Natural killer cell (primary cell): ENCODE results near the gene PLPPR1. TPM values are rescaled to one million over a fixed set of nuclear protein-coding genes. Genes with fewer than 3 reads are reported as not detected.

Experiments used
- ATAC-seq, 3 donors: fragments of 150-1000 bp in 2 of 3; fragments of 200-7000 bp in 1 of 3; cut with Tn5 transposase; 1 replicate in 1 of 3; 2 replicates in 2 of 3; pipeline ENCODE4 v1.10.0; 2021; ENCODE audit warnings: mild to moderate bottlenecking in 2 of 3, moderate library complexity in 2 of 3
- DNase-seq, 2 donors: peaks; one replicate each; pipeline versions ENCODE4 v3.0.0 to v3.0.0-alpha.2; 2013 to 2021; ENCODE audit warnings: mixed read lengths in 1 of 2
- H3K27ac ChIP-seq: one replicate; pipeline ENCODE4 v1.5.1; 2013; ENCODE audit warnings: mild to moderate bottlenecking, low read length
- H3K27me3 ChIP-seq: one replicate; pipeline ENCODE4 v1.6.1; 2013; ENCODE audit warnings: low read length; ENCODE audit not compliant: control insufficient read depth, insufficient read depth
- H3K36me3 ChIP-seq: one replicate; pipeline ENCODE4 v1.6.1; 2013; ENCODE audit warnings: low read length; ENCODE audit not compliant: control insufficient read depth, insufficient read depth
- H3K4me1 ChIP-seq: one replicate; pipeline ENCODE4 v1.6.1; 2013; ENCODE audit warnings: low read length; ENCODE audit not compliant: control insufficient read depth, insufficient read depth
- H3K4me3 ChIP-seq: one replicate; pipeline ENCODE4 v1.5.1; 2013; ENCODE audit warnings: low read length
- H3K9me3 ChIP-seq: one replicate; pipeline ENCODE4 v1.6.1; 2013; ENCODE audit warnings: low read length; ENCODE audit not compliant: control insufficient read depth, insufficient read depth
- H3K27ac Mint-ChIP-seq, 2 donors: one replicate each; pipeline ENCODE4 v1.8.0; 2022; ENCODE audit warnings: mild to moderate bottlenecking in 2 of 2, mixed read lengths in 2 of 2, moderate library complexity in 1 of 2
- H3K27me3 Mint-ChIP-seq, 2 donors: one replicate each; pipeline ENCODE4 v1.8.0; 2022; ENCODE audit warnings: low read depth in 2 of 2, mixed read lengths in 2 of 2
- H3K36me3 Mint-ChIP-seq: one replicate; pipeline ENCODE4 v1.8.0; 2022; ENCODE audit warnings: mixed read lengths
- H3K4me1 Mint-ChIP-seq, 2 donors: one replicate each; pipeline ENCODE4 v1.8.0; 2022; ENCODE audit warnings: mixed read lengths in 2 of 2
- H3K4me3 Mint-ChIP-seq: one replicate; pipeline ENCODE4 v1.8.0; 2022; ENCODE audit warnings: mild to moderate bottlenecking, moderate library complexity, mixed read lengths
- H3K9me3 Mint-ChIP-seq, 2 donors: one replicate each; pipeline ENCODE4 v1.8.0; 2022; ENCODE audit warnings: mixed read lengths in 2 of 2
- CTCF ChIP-seq: fragments of 200-600 bp; IDR thresholded peaks from one replicate; pipeline ENCODE4 v1.8.0; 2022; ENCODE audit warnings: antibody characterized with exemption
- WGBS: methylation state at CpG from one replicate; pipeline ENCODE4 v1.1.7; 2013; ENCODE audit warnings: missing lambda C conversion rate; ENCODE audit not compliant: insufficient coverage; 5-methylcytosine and 5-hydroxymethylcytosine counted together
- intact Hi-C: fragments of 100-400 bp; cut with micrococcal nuclease; formaldehyde crosslinking; loops from one replicate; pipeline ENCODE4 v1.14.2; 2022
- total RNA-seq, 4 donors: library from RNA; stranded (reverse); fragments of 120-200 nt in 1 of 4; gene quantifications; one replicate each; pipeline versions ENCODE4 v1.2.3 to v1.2.4, GENCODE V29; 2013 to 2022

Gene PLPPR1
- total RNA-seq, 3 donors from 2014 or later (not counting 1 experiment from before 2014, with no cell fraction given) = not detected

GRCh38 chr9:101369884-101370531 is 341.5 kb downstream of the PLPPR1 start:
- no peak for ATAC-seq
- Mint-ChIP-seq H3K27ac (no peak overlapping the region), H3K4me3 (no peak overlapping the region), H3K36me3 (no peaks in the 10 kb centered on the region), H3K4me1 (no peaks in the 10 kb centered on the region), H3K27me3 (peaks cover 10% of the 10 kb centered on the region in 2 donors), H3K9me3 (no peaks in the 10 kb centered on the region)
- no peak overlapping the region for H3K4me3 ChIP-seq
- no peak for TF ChIP-seq CTCF
- no peaks in the 10 kb centered on the region for H3K9me3 ChIP-seq
- intact Hi-C loops = no loop called here
- DNase-seq = no peak
- no peaks in the 10 kb centered on the region for H3K36me3 ChIP-seq
- 100% methylated on average over 1 of the region's 2 CpGs for WGBS
- H3K27me3 ChIP-seq = no peaks in the 10 kb centered on the region
- no peak overlapping the region for H3K27ac ChIP-seq
- no peaks in the 10 kb centered on the region for H3K4me1 ChIP-seq

- H3K4me1 Mint-ChIP-seq = no peaks in the 10 kb centered on the region
- no peak for ATAC-seq
- no peak overlapping the region for H3K4me3 ChIP-seq
- H3K9me3 Mint-ChIP-seq = no peaks in the 10 kb centered on the region
- no peak for TF ChIP-seq CTCF
- no peak for DNase-seq
- peaks cover 10 to 19% of the 10 kb centered on the region in 2 donors for H3K27me3 Mint-ChIP-seq
- H3K9me3 ChIP-seq = no peaks in the 10 kb centered on the region
- no peaks in the 10 kb centered on the region for H3K36me3 ChIP-seq
- H3K27me3 ChIP-seq = no peaks in the 10 kb centered on the region
- H3K4me1 ChIP-seq = no peaks in the 10 kb centered on the region
- 83% methylated on average over 1 of the region's 3 CpGs for WGBS
- H3K27ac Mint-ChIP-seq = no peak overlapping the region
- no peaks in the 10 kb centered on the region for H3K36me3 Mint-ChIP-seq
- no peak overlapping the region for H3K4me3 Mint-ChIP-seq
- H3K27ac ChIP-seq = no peak overlapping the region
- intact Hi-C loops = no loop called here
Measured at GRCh38 chr9:101371813-101372212, 343.3 kb downstream of the PLPPR1 start.

GRCh38 chr9:101372327-101373118 is 344.0 kb downstream of the PLPPR1 start:
- no peaks in the 10 kb centered on the region for H3K36me3 Mint-ChIP-seq

More at GRCh38 chr9:101372327-101373118, 344.0 kb downstream of the PLPPR1 start:
- DNase-seq (no peak), ATAC-seq (no peak)
- H3K27ac ChIP-seq = no peak overlapping the region
- WGBS = 64% methylated on average over 2 of the region's 2 CpGs
- H3K9me3 Mint-ChIP-seq = no peaks in the 10 kb centered on the region
- H3K27ac Mint-ChIP-seq = no peak overlapping the region
- H3K4me1 Mint-ChIP-seq = no peaks in the 10 kb centered on the region
- no peak overlapping the region for H3K4me3 Mint-ChIP-seq
- H3K4me1 ChIP-seq = no peaks in the 10 kb centered on the region
- intact Hi-C loops = no loop called here
- H3K27me3 Mint-ChIP-seq = peaks cover 10 to 20% of the 10 kb centered on the region in 2 donors
- no peak overlapping the region for H3K4me3 ChIP-seq
- H3K36me3 ChIP-seq = no peaks in the 10 kb centered on the region
- no peaks in the 10 kb centered on the region for H3K27me3 ChIP-seq
- H3K9me3 ChIP-seq = no peaks in the 10 kb centered on the region
- no peak for TF ChIP-seq CTCF
